ENCODE results near the gene CMBL. TPM values are rescaled to one million over a fixed set of nuclear protein-coding genes. Genes with fewer than 3 reads are reported as not detected.
"Not testable (repeated sequence)": the region's sequence is repeated elsewhere in the genome, so short reads cannot be mapped to it uniquely, and the experiment has no call there.

Gene CMBL
- not detected for polyA plus RNA-seq (2012; ENCODE audit: insufficient read depth, insufficient read length)

- no peak for DNase-seq (ENCODE audit: low read depth, low spot score)
- no peak within 1 kb of the TSS for H3K4me3 ChIP-seq (ENCODE audit: low read length)
These were observed at the start of gene CMBL for GRCh38 chr5:10307206-10308148. TSS of gene CMBL (minus strand) at chr5:10307902. CDS start at chr5:10290762, 17,140 bp downstream.

GRCh38 chr5:10355071-10355889 is 47.6 kb upstream of the CMBL start:
- H3K4me3 ChIP-seq (ENCODE audit: low read length), result peak overlapping the region; percentile 79
- DNase-seq (ENCODE audit: low read depth, low spot score), result no peak

GRCh38 chr5:10354048-10354872 is 46.6 kb upstream of the CMBL start:
- peak overlapping the region; percentile 79 for H3K4me3 ChIP-seq (ENCODE audit: low read length)
- no peak for DNase-seq (ENCODE audit: low read depth, low spot score)

GRCh38 chr5:10353241-10354047 is 45.7 kb upstream of the CMBL start, which contains the start of gene MARCHF6:
TSS of gene MARCHF6 (plus strand) at chr5:10353695. CDS start at chr5:10353899, 204 bp downstream.
- peak within 1 kb of the TSS; percentile 79 for H3K4me3 ChIP-seq (ENCODE audit: low read length)
- DNase-seq (ENCODE audit: low read depth, low spot score), result peak; percentile 86

GRCh38 chr5:10352430-10353240 is 44.9 kb upstream of the CMBL start:
- no peak for DNase-seq (ENCODE audit: low read depth, low spot score)
- peak overlapping the region; percentile 79 for H3K4me3 ChIP-seq (ENCODE audit: low read length)

- no peak for DNase-seq (ENCODE audit: low read depth, low spot score)
- H3K4me3 ChIP-seq (ENCODE audit: low read length), result no peak overlapping the region
These were observed 44.2 kb upstream of the CMBL start for GRCh38 chr5:10351919-10352318.

- H3K4me3 ChIP-seq (ENCODE audit: low read length), result no peak overlapping the region
- DNase-seq (ENCODE audit: low read depth, low spot score), result no peak
These were observed 43.6 kb upstream of the CMBL start for GRCh38 chr5:10351199-10351905.

GRCh38 chr5:10348258-10348657 is 40.6 kb upstream of the CMBL start:
- DNase-seq (ENCODE audit: low read depth, low spot score), result no peak
- no peak overlapping the region for H3K4me3 ChIP-seq (ENCODE audit: low read length)

GRCh38 chr5:10344461-10345106 is 36.9 kb upstream of the CMBL start:
- DNase-seq (ENCODE audit: low read depth, low spot score); H3K4me3 ChIP-seq (ENCODE audit: low read length): not testable (repeated sequence)

- no peak overlapping the region for H3K4me3 ChIP-seq (ENCODE audit: low read length)
These were observed 35.8 kb upstream of the CMBL start for GRCh38 chr5:10343486-10343885.

GRCh38 chr5:10339958-10340357 is 32.3 kb upstream of the CMBL start:
- no peak for DNase-seq (ENCODE audit: low read depth, low spot score)
- no peak overlapping the region for H3K4me3 ChIP-seq (ENCODE audit: low read length)

More at GRCh38 chr5:10343486-10343885, 35.8 kb upstream of the CMBL start:
- no peak for DNase-seq (ENCODE audit: low read depth, low spot score)

- no peak for DNase-seq (ENCODE audit: low read depth, low spot score)
- no peak overlapping the region for H3K4me3 ChIP-seq (ENCODE audit: low read length)
These were observed 31.5 kb upstream of the CMBL start for GRCh38 chr5:10339058-10339811.

- DNase-seq (ENCODE audit: low read depth, low spot score), result no peak
- H3K4me3 ChIP-seq (ENCODE audit: low read length), result no peak overlapping the region
These were observed 31.0 kb upstream of the CMBL start for GRCh38 chr5:10338686-10339057.

- no peak for DNase-seq (ENCODE audit: low read depth, low spot score)
These were observed 30.3 kb upstream of the CMBL start for GRCh38 chr5:10337986-10338385.

GRCh38 chr5:10337107-10337506 is 29.4 kb upstream of the CMBL start:
- DNase-seq (ENCODE audit: low read depth, low spot score), result no peak
- no peak overlapping the region for H3K4me3 ChIP-seq (ENCODE audit: low read length)

More at GRCh38 chr5:10337986-10338385, 30.3 kb upstream of the CMBL start:
- H3K4me3 ChIP-seq (ENCODE audit: low read length), result no peak overlapping the region
